Neutrophil (primary cell): ENCODE data around the gene ITPKB.

Source experiments
- H3K27ac ChIP-seq: fragments of 200-600 bp; sonication (generic); 2 replicates; pipeline ENCODE4 v1.5.1; 2016; ENCODE audit warnings: mild to moderate bottlenecking, moderate library complexity
- H3K27me3 ChIP-seq: fragments of 200-600 bp; sonication (generic); 2 replicates; pipeline ENCODE4 v1.6.0; 2016; ENCODE audit warnings: mild to moderate bottlenecking
- H3K36me3 ChIP-seq: fragments of 200-600 bp; sonication (generic); 2 replicates; pipeline ENCODE4 v1.5.1; 2017
- H3K4me1 ChIP-seq, 2 experiments: fragments of 200-600 bp in 1 of 2; sonication (generic) in 1 of 2; 1 replicate in 1 of 2; 2 replicates in 1 of 2; pipeline versions ENCODE4 v1.5.1 to v1.6.1; 2013 to 2016; ENCODE audit warnings: low read depth in 1 of 2, low read length in 1 of 2, mild to moderate bottlenecking in 1 of 2, moderate library complexity in 1 of 2; ENCODE audit not compliant: control insufficient read depth in 1 of 2, insufficient read depth in 1 of 2
- H3K4me3 ChIP-seq, 2 experiments: fragments of 200-600 bp in 1 of 2; sonication (generic) in 1 of 2; 1 replicate in 1 of 2; 2 replicates in 1 of 2; pipeline ENCODE4 v1.5.1; 2013 to 2016; ENCODE audit warnings: low read depth in 1 of 2, low read length in 1 of 2, mild to moderate bottlenecking in 1 of 2, moderate library complexity in 1 of 2
- H3K9me3 ChIP-seq: fragments of 200-600 bp; sonication (generic); 2 replicates; pipeline ENCODE4 v1.5.1; 2016
- TF ChIP-seq, protein P1 (sequence below): fragments of 200-600 bp; sonication (generic); IDR thresholded peaks from 2 replicates; pipeline ENCODE4 v1.5.1; 2016; ENCODE audit warnings: antibody characterized with exemption

ITPKB gene

DNA sequence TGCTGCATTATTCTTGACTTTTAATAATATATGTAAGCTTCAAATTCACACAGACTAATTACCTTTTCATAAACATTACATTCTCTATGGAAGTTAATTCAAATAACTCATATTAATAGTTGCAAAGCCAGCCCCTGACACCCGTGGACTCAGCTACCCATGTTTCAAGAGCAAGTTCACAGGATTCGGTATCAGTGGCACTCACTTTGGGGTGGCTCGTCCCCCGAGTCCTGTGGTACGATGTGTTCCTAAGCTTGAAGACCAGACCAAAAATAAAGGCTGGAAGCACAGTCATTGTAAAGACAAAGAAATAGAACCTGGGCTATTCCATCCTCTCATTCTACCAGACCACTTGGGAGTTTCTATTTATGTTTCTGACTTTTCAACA, 70.9 kb downstream of the ITPKB start:
- Histone ChIP-seq H3K27ac (peak overlapping the region; percentile 55), H3K27me3 (no peaks in the 10 kb centered on the region), H3K4me3 (no peak overlapping the region), H3K36me3 (peaks cover 28% of the 10 kb centered on the region), H3K9me3 (no peaks in the 10 kb centered on the region), H3K4me1 (peaks cover 49 to 65% of the 10 kb centered on the region in 2 experiments)
- TF ChIP-seq, protein P1, sequence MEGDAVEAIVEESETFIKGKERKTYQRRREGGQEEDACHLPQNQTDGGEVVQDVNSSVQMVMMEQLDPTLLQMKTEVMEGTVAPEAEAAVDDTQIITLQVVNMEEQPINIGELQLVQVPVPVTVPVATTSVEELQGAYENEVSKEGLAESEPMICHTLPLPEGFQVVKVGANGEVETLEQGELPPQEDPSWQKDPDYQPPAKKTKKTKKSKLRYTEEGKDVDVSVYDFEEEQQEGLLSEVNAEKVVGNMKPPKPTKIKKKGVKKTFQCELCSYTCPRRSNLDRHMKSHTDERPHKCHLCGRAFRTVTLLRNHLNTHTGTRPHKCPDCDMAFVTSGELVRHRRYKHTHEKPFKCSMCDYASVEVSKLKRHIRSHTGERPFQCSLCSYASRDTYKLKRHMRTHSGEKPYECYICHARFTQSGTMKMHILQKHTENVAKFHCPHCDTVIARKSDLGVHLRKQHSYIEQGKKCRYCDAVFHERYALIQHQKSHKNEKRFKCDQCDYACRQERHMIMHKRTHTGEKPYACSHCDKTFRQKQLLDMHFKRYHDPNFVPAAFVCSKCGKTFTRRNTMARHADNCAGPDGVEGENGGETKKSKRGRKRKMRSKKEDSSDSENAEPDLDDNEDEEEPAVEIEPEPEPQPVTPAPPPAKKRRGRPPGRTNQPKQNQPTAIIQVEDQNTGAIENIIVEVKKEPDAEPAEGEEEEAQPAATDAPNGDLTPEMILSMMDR: no peak

DNA sequence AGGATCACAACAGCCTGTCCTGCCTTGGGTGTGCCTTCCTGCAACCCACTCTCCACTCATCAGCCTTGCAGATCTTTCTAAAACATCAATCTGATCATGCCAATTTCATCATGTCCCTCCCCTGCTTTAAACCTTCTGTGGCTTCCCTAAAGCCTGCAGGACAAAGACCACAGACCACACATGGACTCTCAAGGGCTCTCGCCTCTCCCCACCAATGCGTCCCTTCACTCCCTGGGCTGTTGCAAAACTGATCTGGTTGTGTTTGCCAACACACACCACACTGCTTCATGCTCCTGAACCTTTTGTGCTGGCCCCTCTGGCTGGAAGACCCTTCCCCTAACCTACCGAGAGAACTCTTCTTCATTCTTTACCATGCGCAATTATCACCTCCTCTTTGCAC, 72.4 kb downstream of the ITPKB start:
- Histone ChIP-seq H3K9me3 (no peaks in the 10 kb centered on the region), H3K4me1 (peaks cover 49 to 65% of the 10 kb centered on the region in 2 experiments), H3K36me3 (peaks cover 26% of the 10 kb centered on the region), H3K27ac (peak overlapping the region; percentile 55), H3K4me3 (no peak overlapping the region), H3K27me3 (no peaks in the 10 kb centered on the region)
- TF ChIP-seq, protein P1: no peak

DNA sequence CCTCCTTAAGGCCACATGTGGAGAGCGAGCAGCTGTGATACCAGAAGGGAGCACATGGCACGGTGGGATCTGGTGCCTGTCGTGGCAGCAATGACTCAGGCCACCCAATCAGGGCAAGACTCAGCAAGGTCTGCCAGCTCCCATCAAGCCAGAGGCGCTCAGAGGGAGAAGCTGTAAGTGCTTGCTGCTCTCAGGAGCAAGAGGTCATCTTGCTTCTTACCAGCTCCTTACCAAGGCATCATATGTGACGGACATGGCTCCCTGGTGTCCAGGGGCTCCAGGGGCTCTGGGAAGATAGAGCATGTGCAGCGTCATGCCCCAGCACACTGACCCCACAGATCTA, 72.9 kb downstream of the ITPKB start:
- Histone ChIP-seq H3K27me3 (no peaks in the 10 kb centered on the region), H3K36me3 (peaks cover 23% of the 10 kb centered on the region), H3K27ac (peak overlapping the region; percentile 55), H3K4me1 (peaks cover 49 to 65% of the 10 kb centered on the region in 2 experiments), H3K4me3 (no peak overlapping the region), H3K9me3 (no peaks in the 10 kb centered on the region)
- TF ChIP-seq, protein P1: no peak

- Histone ChIP-seq H3K9me3 (no peaks in the 10 kb centered on the region), H3K4me3 (no peak overlapping the region), H3K4me1 (peaks cover 51 to 65% of the 10 kb centered on the region in 2 experiments), H3K27ac (peak overlapping the region; percentile 55), H3K27me3 (no peaks in the 10 kb centered on the region), H3K36me3 (peaks cover 28% of the 10 kb centered on the region)
- TF ChIP-seq, protein P1: no peak
Measured at GRCh38 chr1:226665505-226666163, 73.4 kb downstream of the ITPKB start.

- Histone ChIP-seq H3K36me3 (peaks cover 31% of the 10 kb centered on the region), H3K4me3 (no peak overlapping the region), H3K4me1 (peaks cover 62 to 67% of the 10 kb centered on the region in 2 experiments), H3K27ac (peak overlapping the region; percentile 73), H3K9me3 (no peaks in the 10 kb centered on the region), H3K27me3 (no peaks in the 10 kb centered on the region)
- TF ChIP-seq, protein P1: no peak
Measured at GRCh38 chr1:226664413-226665101, 74.5 kb downstream of the ITPKB start.
